ENCODE data around the gene SETBP1.

The SETBP1 gene

GRCh38 chr18:44914028-44914427 is 233.3 kb downstream of the SETBP1 start:
- Histone ChIP-seq H3K9ac (ENCODE audit: low read length) (no peak overlapping the region), H2AK5ac (ENCODE audit: low read length) (no peak overlapping the region), H3K27ac (ENCODE audit: low read depth, low read length) (no peak overlapping the region), H2BK120ac (ENCODE audit: insufficient read depth, low read length, poor library complexity) (no peak overlapping the region), H3K18ac (ENCODE audit: low read length) (no peak overlapping the region), H3K4ac (ENCODE audit: low read depth, low read length) (no peak overlapping the region), H3K4me1 (ENCODE audit: control insufficient read depth in 1 of 2, insufficient read depth in 2 of 2, low read length in 2 of 2) (no peaks in the 10 kb centered on the region), H3K14ac (ENCODE audit: low read length) (no peak overlapping the region), H3K9me3 (ENCODE audit: insufficient read depth, low read depth, low read length) (no peaks in the 10 kb centered on the region), H2BK12ac (ENCODE audit: low read length) (no peak overlapping the region), H3K23ac (ENCODE audit: low read length) (no peak overlapping the region), H4K12ac (ENCODE audit: low read depth, low read length) (no peak overlapping the region), H2AFZ (ENCODE audit: insufficient read depth, low read length, poor library complexity) (no peak overlapping the region), H4K8ac (ENCODE audit: low read depth, low read length) (no peak overlapping the region), H4K91ac (ENCODE audit: low read depth, low read length) (no peak overlapping the region), H2BK5ac (ENCODE audit: low read depth, low read length, poor library complexity) (no peak overlapping the region), H3K27me3 (ENCODE audit: insufficient read depth, low read length) (no peaks in the 10 kb centered on the region), H3K36me3 (ENCODE audit: control insufficient read depth in 1 of 2, insufficient read depth in 2 of 2, low read length in 2 of 2) (peaks cover 0 to 2% of the 10 kb centered on the region in 2 experiments), H3K4me2 (ENCODE audit: low read length) (no peak overlapping the region), H3K4me3 (ENCODE audit: low read depth, low read length) (no peak overlapping the region), H3K79me2 (ENCODE audit: control insufficient read depth, insufficient read depth, low read length, poor library complexity) (no peaks in the 10 kb centered on the region), H3K79me1 (ENCODE audit: low read length) (no peaks in the 10 kb centered on the region)
- no CpG with 5 or more reads among the region's 5 CpGs for WGBS (ENCODE audit: extremely low coverage, insufficient coverage, insufficient read length)
- DNase-seq: no peak

DNA sequence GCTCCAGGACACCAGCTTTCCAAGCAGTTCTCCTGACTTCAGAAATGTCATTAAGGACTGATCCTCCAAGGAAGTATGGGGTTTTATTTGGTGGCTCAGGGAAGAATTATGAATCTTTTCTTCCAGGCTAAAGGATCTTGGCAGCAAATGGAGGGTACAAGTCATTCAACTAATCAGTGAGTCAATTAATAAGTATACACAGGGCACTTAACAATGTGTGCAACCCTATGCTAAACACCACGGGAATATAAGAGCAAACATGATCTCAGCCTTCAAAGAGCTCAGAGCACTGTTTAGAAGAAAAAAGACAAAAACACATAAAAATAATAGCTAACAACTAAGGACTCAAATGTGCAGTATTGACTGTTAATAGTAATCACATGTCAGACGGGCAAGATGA is 234.5 kb downstream of the SETBP1 start:
- Histone ChIP-seq H3K79me1 (ENCODE audit: low read length) (no peaks in the 10 kb centered on the region), H3K14ac (ENCODE audit: low read length) (no peak overlapping the region), H3K79me2 (ENCODE audit: control insufficient read depth, insufficient read depth, low read length, poor library complexity) (no peaks in the 10 kb centered on the region), H3K18ac (ENCODE audit: low read length) (no peak overlapping the region), H3K27me3 (ENCODE audit: insufficient read depth, low read length) (no peaks in the 10 kb centered on the region), H3K23ac (ENCODE audit: low read length) (no peak overlapping the region), H2AK5ac (ENCODE audit: low read length) (no peak overlapping the region), H4K12ac (ENCODE audit: low read depth, low read length) (no peak overlapping the region), H2AFZ (ENCODE audit: insufficient read depth, low read length, poor library complexity) (no peak overlapping the region), H3K36me3 (ENCODE audit: control insufficient read depth in 1 of 2, insufficient read depth in 2 of 2, low read length in 2 of 2) (peaks cover 0 to 2% of the 10 kb centered on the region in 2 experiments), H3K9ac (ENCODE audit: low read length) (no peak overlapping the region), H4K8ac (ENCODE audit: low read depth, low read length) (no peak overlapping the region), H3K9me3 (ENCODE audit: insufficient read depth, low read depth, low read length) (no peaks in the 10 kb centered on the region), H2BK5ac (ENCODE audit: low read depth, low read length, poor library complexity) (no peak overlapping the region), H3K27ac (ENCODE audit: low read depth, low read length) (no peak overlapping the region), H3K4ac (ENCODE audit: low read depth, low read length) (no peak overlapping the region), H2BK12ac (ENCODE audit: low read length) (no peak overlapping the region), H2BK120ac (ENCODE audit: insufficient read depth, low read length, poor library complexity) (no peak overlapping the region), H3K4me2 (ENCODE audit: low read length) (no peak overlapping the region), H4K91ac (ENCODE audit: low read depth, low read length) (no peak overlapping the region), H3K4me3 (ENCODE audit: low read depth, low read length) (no peak overlapping the region), H3K4me1 (ENCODE audit: control insufficient read depth in 1 of 2, insufficient read depth in 2 of 2, low read length in 2 of 2) (no peaks in the 10 kb centered on the region)
- WGBS (ENCODE audit: extremely low coverage, insufficient coverage, insufficient read length): no CpG with 5 or more reads among the region's 2 CpGs
- DNase-seq: no peak

GRCh38 chr18:44915661-44916060 is 235.0 kb downstream of the SETBP1 start:
- H3K4ac ChIP-seq (ENCODE audit: low read depth, low read length): no peak overlapping the region
- no peak overlapping the region for H4K8ac ChIP-seq (ENCODE audit: low read depth, low read length)
- WGBS (ENCODE audit: extremely low coverage, insufficient coverage, insufficient read length): no CpG with 5 or more reads among the region's 2 CpGs
- H4K91ac ChIP-seq (ENCODE audit: low read depth, low read length): no peak overlapping the region
- no peak overlapping the region for H3K4me3 ChIP-seq (ENCODE audit: low read depth, low read length)
- no peak overlapping the region for H3K9ac ChIP-seq (ENCODE audit: low read length)
- H3K9me3 ChIP-seq (ENCODE audit: insufficient read depth, low read depth, low read length): no peaks in the 10 kb centered on the region
- H3K79me2 ChIP-seq (ENCODE audit: control insufficient read depth, insufficient read depth, low read length, poor library complexity): no peaks in the 10 kb centered on the region
- H3K4me2 ChIP-seq (ENCODE audit: low read length): no peak overlapping the region
- no peak for DNase-seq
- H2AFZ ChIP-seq (ENCODE audit: insufficient read depth, low read length, poor library complexity): no peak overlapping the region
- no peak overlapping the region for H3K27ac ChIP-seq (ENCODE audit: low read depth, low read length)
- no peaks in the 10 kb centered on the region for H3K79me1 ChIP-seq (ENCODE audit: low read length)
- no peak overlapping the region for H2BK5ac ChIP-seq (ENCODE audit: low read depth, low read length, poor library complexity)
- H3K4me1 ChIP-seq (ENCODE audit: control insufficient read depth in 1 of 2, insufficient read depth in 2 of 2, low read length in 2 of 2): no peaks in the 10 kb centered on the region
- H3K18ac ChIP-seq (ENCODE audit: low read length): no peak overlapping the region
- peaks cover 0 to 2% of the 10 kb centered on the region in 2 experiments for H3K36me3 ChIP-seq (ENCODE audit: control insufficient read depth in 1 of 2, insufficient read depth in 2 of 2, low read length in 2 of 2)
- no peak overlapping the region for H3K14ac ChIP-seq (ENCODE audit: low read length)
- no peaks in the 10 kb centered on the region for H3K27me3 ChIP-seq (ENCODE audit: insufficient read depth, low read length)
- no peak overlapping the region for H2AK5ac ChIP-seq (ENCODE audit: low read length)
- H2BK120ac ChIP-seq (ENCODE audit: insufficient read depth, low read length, poor library complexity): no peak overlapping the region
- no peak overlapping the region for H4K12ac ChIP-seq (ENCODE audit: low read depth, low read length)
- no peak overlapping the region for H2BK12ac ChIP-seq (ENCODE audit: low read length)
- no peak overlapping the region for H3K23ac ChIP-seq (ENCODE audit: low read length)

GRCh38 chr18:44916429-44917207 is 235.9 kb downstream of the SETBP1 start:
- peaks cover 0 to 2% of the 10 kb centered on the region in 2 experiments for H3K36me3 ChIP-seq (ENCODE audit: control insufficient read depth in 1 of 2, insufficient read depth in 2 of 2, low read length in 2 of 2)
- H3K79me1 ChIP-seq (ENCODE audit: low read length): no peaks in the 10 kb centered on the region
- H3K23ac ChIP-seq (ENCODE audit: low read length): no peak overlapping the region
- no peaks in the 10 kb centered on the region for H3K27me3 ChIP-seq (ENCODE audit: insufficient read depth, low read length)
- no peak overlapping the region for H3K9ac ChIP-seq (ENCODE audit: low read length)
- H3K4me1 ChIP-seq (ENCODE audit: control insufficient read depth in 1 of 2, insufficient read depth in 2 of 2, low read length in 2 of 2): no peaks in the 10 kb centered on the region
- H3K27ac ChIP-seq (ENCODE audit: low read depth, low read length): no peak overlapping the region
- no peak for DNase-seq
- H3K18ac ChIP-seq (ENCODE audit: low read length): no peak overlapping the region
- no peak overlapping the region for H4K12ac ChIP-seq (ENCODE audit: low read depth, low read length)
- H3K4me3 ChIP-seq (ENCODE audit: low read depth, low read length): no peak overlapping the region
- no peaks in the 10 kb centered on the region for H3K79me2 ChIP-seq (ENCODE audit: control insufficient read depth, insufficient read depth, low read length, poor library complexity)
- H2AK5ac ChIP-seq (ENCODE audit: low read length): no peak overlapping the region
- H3K4me2 ChIP-seq (ENCODE audit: low read length): no peak overlapping the region
- H3K14ac ChIP-seq (ENCODE audit: low read length): no peak overlapping the region
- peaks cover 1% of the 10 kb centered on the region for H3K9me3 ChIP-seq (ENCODE audit: insufficient read depth, low read depth, low read length)
- H2BK120ac ChIP-seq (ENCODE audit: insufficient read depth, low read length, poor library complexity): no peak overlapping the region
- H4K8ac ChIP-seq (ENCODE audit: low read depth, low read length): no peak overlapping the region
- H4K91ac ChIP-seq (ENCODE audit: low read depth, low read length): no peak overlapping the region
- no CpG with 5 or more reads among the region's 4 CpGs for WGBS (ENCODE audit: extremely low coverage, insufficient coverage, insufficient read length)
- H2BK5ac ChIP-seq (ENCODE audit: low read depth, low read length, poor library complexity): no peak overlapping the region
- H2BK12ac ChIP-seq (ENCODE audit: low read length): no peak overlapping the region
- no peak overlapping the region for H2AFZ ChIP-seq (ENCODE audit: insufficient read depth, low read length, poor library complexity)
- H3K4ac ChIP-seq (ENCODE audit: low read depth, low read length): no peak overlapping the region
